ENCODE results near the gene MGAT5.
A peak's percentile ranks its signal among the peaks of the same experiment; 100 is the strongest.

MGAT5 gene

DNA sequence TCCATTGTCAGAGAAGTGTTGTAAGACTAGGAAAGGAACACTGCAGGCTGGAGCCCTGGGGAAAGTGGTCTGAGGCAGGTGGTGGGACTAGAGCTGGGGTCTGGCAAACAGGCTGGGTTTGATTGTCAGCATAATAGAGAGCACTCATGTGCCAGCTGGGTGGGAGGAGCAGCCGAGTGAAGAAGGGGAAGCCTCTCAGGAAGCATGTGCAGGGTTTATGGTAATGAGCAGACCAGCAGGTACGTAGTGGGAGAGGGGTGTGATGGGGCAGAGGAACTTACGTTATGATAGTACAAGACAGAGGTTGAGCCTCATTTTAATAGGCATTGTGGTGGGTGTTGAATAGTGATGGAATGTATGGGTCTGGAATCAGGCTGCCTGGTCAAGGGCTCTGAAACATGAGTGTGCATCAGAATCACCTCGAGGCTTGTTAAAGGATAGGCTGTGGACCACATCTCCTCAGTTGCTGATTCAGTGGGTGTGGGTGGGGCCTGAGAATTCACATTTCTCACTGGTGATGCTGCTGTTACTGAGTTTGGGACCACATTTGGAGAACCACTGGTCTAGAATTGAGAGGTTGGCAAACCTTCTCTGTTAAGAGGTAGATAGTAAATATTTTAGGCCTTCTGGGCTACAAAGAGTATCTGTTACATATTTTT is 1.7 kb upstream of the MGAT5 start:
- no peak for DNase-seq
- intact Hi-C loops (cut with DNase I): no loop called here

DNA sequence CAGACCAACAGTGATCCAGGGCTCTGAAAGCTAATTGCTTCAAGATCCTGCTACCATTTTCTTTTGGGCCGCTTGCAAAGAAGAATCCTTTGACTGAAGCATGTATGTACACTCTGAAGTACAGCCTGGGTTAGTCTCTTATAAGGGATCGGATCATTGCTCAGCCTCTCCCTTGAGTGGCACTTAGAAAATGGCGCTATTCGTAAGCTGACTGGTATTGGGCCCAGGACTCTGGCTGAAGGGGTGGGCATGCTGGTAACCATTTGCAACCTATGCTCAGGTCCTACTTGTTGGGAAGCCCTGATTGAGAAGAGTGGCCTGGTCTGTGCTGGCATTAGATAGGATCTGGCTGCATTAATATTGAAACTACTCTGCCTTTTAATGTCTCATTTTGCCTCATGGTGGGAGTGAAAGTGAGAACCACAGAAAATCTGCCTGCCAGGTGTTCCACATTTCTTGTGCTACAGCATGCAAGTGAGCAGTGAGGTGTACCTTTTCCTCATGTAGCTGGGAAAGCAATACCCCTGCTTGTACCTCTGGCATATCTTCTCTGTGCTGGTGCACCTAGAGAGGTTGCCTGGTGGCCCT is 661 bp upstream of the MGAT5 start:
- intact Hi-C loops (cut with DNase I): no loop called here

DNA sequence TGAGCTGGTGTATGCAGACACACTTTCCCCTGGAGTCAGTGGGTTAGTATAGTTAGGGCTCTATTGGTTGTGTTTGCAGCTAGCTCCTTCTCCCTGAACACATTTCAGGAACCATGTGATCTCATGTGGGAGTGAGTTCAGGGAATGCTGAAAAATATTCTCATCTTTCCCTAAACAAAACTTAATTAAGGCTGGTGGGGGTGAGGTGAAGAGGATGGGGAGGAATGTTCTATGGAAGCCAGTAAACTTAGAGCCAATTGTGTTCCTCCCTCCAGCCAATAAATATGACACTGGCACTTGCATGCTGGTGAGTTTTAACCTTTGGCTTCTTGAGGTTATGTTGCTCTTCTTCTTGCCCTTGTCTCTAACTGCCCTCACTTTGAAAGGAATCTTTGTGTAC is 952 bp downstream of the MGAT5 start:
- intact Hi-C loops (cut with DNase I): no loop called here
- DNase-seq: no peak

More for the DNA sequence above, 661 bp upstream of the MGAT5 start:
- DNase-seq: no peak

DNA sequence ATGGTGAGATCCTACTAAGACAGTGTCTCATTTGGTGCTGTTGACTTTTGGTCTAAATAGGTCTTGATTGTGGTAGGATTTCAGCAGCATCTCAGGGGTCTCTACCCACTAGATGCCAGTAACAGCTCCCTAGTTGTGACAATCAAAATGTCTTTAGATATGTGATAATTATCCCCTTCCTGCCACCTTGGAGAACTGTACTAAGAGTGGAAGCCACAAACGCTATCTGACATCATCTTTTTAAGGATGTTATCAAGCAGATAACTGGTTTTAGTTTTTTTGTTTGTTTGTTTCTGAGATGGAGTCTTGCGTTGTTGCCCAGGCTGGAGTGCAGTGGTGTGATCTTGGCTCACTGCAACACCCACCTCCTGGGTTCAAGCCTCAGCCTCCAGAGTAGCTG is 3.1 kb downstream of the MGAT5 start:
- no peak for DNase-seq
- intact Hi-C loops (cut with DNase I): no loop called here

DNA sequence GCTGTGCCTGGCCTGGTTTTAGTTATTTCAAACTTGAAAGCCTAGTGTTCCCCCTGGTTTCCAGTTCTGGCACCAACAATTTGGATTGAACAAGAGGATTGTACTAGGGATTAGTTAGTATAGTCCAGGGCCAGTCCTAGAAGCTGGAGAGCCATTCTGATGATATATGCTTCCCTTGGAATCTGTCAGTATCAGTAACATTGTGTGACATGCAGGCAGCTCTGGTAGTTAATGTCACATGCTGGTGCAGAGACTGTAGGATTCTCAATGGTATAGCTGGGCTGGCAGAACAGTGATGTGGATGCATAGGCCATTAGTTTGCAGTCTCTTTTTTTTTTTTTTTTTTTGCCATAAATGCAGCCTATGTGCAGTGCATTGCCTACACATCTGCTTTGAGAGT is 3.6 kb downstream of the MGAT5 start:
- no peak for DNase-seq
- intact Hi-C loops (cut with DNase I): no loop called here

DNA sequence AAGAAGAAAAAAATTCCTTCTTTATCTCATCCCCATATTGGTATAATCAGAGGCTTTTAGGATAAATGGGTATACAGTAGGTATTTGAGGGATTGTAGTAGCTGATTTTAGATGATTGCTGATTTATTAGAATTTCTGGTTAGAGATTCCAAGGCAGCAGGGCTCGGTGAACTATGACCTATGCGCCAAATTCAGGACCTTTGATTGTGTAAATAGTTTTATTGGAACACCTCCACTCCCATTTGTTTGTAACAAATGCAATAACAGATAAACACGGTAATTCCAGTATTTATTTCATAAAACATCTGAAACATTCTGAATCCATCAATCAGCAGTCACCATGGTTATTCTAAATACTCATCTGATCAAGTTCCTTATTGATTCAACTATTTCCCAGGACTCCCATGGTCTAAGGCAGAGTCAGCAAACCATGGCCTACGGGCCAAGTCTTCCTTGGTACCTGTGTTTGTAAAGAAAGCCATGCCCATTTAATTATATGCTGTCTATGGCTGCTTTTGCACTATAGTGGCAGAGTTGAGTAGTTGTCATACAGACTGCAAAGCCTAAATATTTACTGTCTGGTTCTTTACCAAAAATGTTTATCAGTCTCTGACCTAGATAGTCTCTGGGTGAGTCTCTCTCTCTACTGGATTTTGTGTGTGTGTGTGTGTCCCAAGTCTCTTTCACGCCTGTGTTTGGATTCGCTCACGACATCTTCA is 4.3 kb downstream of the MGAT5 start:
- no peak for DNase-seq
- intact Hi-C loops (cut with DNase I): no loop called here

DNA sequence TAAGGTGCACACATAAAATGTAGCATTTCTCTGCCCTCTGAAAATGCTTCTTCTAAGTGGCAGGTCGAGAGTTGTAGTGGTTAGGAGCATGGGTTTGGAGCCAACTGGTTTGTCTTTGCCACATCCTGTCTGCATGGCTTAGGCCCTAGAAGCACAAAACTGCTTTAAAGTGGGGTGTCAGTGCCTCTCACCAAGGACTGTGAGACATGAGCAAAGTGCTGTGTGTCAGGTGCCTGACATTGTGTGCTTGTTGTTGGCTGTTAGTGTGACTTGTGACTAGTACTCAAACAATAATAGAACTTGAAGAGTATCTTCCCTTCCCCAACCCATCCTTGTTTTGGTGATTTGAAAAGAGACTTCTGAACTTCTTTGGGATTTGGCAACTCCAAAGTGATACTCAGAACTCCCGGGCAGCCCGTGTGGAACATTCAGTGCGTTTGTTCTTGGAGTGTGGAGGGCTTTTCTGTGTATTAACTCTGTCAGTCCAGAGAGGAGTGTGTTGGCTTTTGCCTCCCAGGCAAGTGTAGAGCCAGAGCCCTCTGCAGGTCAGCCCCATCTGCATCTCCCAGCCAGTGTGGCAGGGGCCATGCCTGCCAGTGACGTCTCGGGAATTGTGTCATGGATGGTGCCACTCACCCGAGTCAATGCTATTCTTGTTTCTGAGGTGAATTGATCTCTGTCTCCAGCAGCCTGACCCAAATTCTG is 5.0 kb downstream of the MGAT5 start:
- DNase-seq: peak in 9 of 10 donors; percentile 31 to 96 (median 72)

GRCh38 chr2:134259571-134259970 is 5.7 kb downstream of the MGAT5 start:
- intact Hi-C loops (cut with DNase I): no loop called here
- no peak for DNase-seq

More for the DNA sequence above, 5.0 kb downstream of the MGAT5 start:
- intact Hi-C loops (cut with DNase I): no loop called here

DNA sequence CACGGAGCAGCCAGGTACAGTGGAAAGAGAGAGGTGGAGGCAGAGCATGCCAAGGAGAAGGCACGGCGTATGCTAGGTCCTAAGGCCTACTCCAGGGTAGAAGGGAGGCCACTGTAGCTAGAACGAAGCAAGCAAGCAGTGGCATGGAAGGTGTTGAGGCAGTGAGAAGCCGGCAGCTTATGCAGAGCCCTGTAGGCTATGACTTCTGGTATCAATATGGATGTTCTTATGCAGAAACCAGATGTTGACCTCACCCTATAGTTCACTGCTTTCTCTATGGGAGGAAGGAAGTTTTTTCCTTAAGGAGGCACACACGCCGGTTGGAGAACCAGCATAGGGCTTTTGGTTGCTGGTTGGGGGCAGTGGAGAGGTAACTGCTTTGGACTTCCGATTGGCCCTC is 6.1 kb downstream of the MGAT5 start:
- DNase-seq: no peak
- intact Hi-C loops (cut with DNase I): no loop called here

DNA sequence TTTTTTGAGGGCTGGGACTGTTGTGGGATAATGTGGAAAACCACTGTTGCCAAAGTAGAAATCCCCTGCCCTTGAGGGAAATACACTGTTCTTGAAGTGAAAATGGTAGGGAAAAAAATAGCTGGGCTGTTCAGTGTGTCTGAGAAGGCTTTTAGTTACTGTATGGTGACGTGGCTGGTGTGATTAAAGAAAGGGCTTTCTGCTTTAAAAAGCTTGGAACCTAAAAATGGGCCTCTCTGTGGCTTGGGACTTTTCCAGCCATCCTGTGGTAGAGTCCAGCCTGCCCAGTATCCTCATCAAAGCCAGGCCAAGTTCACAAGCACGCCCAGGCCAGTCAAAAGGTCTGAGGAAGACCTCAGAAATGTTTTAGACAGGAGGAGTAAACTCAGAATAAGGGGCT is 6.8 kb downstream of the MGAT5 start:
- intact Hi-C loops (cut with DNase I): no loop called here
- no peak for DNase-seq

GRCh38 chr2:134261398-134262131 is 7.7 kb downstream of the MGAT5 start:
- no peak for DNase-seq
- intact Hi-C loops (cut with DNase I): no loop called here

- no peak for DNase-seq
These were observed 8.8 kb downstream of the MGAT5 start for GRCh38 chr2:134262684-134263083.

DNA sequence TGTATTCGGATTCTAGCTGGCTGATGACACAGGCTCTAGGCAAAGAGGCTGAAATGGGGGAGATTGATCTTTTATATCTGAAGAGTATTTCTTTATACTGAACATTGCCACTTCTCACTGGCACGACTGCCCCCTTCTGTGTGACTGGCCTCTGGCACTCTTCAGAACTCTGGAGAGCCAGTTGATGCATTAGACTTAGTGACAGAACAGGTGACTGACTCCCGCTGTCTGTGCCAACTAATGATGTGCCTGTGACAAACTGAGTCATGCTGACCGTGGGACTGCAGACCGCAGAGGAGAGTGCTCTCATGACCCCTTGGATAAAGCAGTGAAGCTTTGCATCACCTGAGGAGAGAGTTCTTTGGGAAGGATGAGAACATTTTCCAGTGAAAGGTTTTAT is 14.4 kb downstream of the MGAT5 start:
- intact Hi-C loops (cut with DNase I): no loop called here
- peak in 1 of 10 donors; percentile 81 for DNase-seq

More at GRCh38 chr2:134262684-134263083, 8.8 kb downstream of the MGAT5 start:
- intact Hi-C loops (cut with DNase I): no loop called here

DNA sequence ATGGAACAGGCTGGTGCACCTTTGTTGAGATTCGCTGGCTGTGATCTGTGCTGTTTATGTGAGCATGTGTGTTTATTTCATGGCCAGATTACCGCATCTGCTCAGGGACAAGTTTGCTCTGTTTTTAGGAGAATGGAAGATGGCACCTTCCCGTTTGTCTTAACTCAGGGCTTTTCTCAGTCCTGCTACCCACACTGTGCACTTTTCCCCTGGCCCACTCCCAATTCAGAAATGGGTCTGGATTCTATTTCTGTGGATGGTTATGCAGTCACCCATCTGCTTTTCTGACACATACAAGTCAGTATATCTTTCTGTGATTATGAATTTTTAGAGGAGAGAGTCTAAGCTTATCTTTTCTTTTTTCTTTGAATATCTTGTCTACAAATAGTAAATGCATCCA is 15.4 kb downstream of the MGAT5 start:
- DNase-seq: no peak
- intact Hi-C loops (cut with DNase I): no loop called here

GRCh38 chr2:134269972-134270735 is 16.3 kb downstream of the MGAT5 start:
- intact Hi-C loops (cut with DNase I): no loop called here
- no peak for DNase-seq

GRCh38 chr2:134271758-134272157 is 17.9 kb downstream of the MGAT5 start:
- DNase-seq: no peak
- intact Hi-C loops (cut with DNase I): no loop called here

GRCh38 chr2:134272806-134273205 is 18.9 kb downstream of the MGAT5 start:
- no peak for DNase-seq
- intact Hi-C loops (cut with DNase I): no loop called here

- no peak for DNase-seq
- intact Hi-C loops (cut with DNase I): no loop called here
These were observed 19.5 kb downstream of the MGAT5 start for GRCh38 chr2:134273256-134273983.

GRCh38 chr2:134274121-134274520 is 20.2 kb downstream of the MGAT5 start:
- DNase-seq: no peak
- intact Hi-C loops (cut with DNase I): no loop called here
